Hematopoietic multipotent progenitor cell treated with erythropoietin and hydrocortisone succinate and interleukin-3 and kit ligand, for 17 days (in vitro differentiated cells): ENCODE measurements around the gene PALD1.

ENCODE experiments used
- DNase-seq: peaks from one replicate; pipeline ENCODE4 v3.0.0-alpha.2; 2015; ENCODE audit warnings: low spot score

The PALD1 gene

GRCh38 chr10:70507966-70508365 lies 29.4 kb downstream of the PALD1 start:
- no peak for DNase-seq

- no peak for DNase-seq
Observed at GRCh38 chr10:70508912-70509756, 30.6 kb downstream of the PALD1 start.

DNA sequence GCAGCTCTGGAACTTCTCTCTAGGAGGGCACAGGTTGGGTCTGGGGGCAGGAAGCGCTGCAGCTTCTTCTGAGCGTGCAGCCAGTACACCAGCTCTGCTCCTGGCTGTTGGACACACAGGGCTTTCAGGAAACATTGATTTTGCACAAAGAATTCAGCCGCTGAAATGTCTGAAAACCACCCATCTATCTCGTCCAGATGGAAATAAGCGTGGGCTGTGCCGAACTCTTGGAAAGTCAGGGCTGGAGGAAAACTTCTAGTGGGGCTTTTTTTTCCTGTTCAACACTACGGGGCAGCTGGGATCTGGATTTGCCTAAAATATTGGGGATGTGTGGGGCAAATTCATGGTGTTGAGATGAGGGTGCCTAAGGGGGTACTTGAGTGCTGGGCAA lies 31.2 kb downstream of the PALD1 start:
- no peak for DNase-seq

DNA sequence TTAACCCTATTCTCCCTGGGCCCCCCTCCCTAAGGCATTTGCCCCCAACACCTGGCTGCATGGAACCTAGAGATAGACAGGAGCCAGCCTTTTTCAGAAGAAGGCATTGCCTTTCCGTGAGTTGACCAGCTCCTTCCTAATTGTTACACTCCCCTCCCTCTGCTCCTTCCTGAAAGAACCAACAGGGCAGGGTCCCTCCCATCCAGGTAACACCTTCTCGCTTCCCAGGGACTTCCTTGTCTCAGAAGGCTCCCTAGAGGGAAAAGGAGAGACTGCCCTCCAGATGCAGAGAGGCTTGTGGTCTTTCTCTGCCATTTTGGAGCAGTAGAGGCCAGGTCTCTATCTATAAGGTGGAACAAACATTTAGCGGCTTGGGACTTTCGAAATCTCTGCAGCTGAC lies 31.9 kb downstream of the PALD1 start:
- DNase-seq: no peak

DNA sequence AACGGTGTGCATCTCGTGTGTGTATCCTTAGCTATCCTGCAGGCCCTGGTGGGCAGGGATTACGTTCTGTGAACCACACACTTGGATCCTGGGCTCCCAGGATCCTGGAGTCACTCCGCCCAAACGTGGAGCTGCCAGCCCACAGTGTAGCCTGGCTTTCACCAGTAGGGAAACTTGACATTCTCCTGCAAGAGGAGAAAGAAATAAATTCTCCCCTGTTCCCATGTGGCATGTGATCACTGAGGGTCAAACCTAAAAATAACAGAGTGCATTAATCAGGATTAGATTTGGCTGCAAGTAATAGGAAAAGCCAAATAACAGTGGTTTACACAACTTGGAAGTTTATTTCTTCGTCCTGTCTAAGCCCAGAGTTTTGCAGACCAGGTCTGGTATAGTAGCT lies 32.3 kb downstream of the PALD1 start:
- DNase-seq: no peak

GRCh38 chr10:70512149-70512639 lies 33.6 kb downstream of the PALD1 start:
- DNase-seq: no peak

DNA sequence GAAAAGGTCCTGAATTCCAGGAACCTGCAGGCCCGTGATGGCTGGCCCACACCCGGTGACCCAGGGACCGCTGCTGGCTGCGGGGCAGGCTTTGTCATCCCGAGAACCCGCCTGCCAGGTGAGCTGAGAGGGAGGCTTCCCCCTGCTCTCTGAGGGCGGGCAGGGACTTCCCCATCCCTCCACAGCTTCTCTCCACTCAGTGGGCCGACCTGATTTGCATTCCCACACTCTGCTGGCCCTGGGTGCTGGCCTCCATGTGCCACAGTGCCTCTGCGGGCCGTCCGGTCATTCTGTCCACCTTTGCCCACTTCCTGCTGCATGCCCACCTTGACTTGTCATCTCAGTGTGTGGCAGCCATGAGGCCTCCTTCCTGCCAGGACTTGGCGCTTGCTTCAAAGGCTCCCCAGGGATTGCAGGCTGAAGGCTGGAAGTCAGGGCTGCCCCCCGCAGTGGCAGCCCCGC lies 35.3 kb downstream of the PALD1 start:
- no peak for DNase-seq

GRCh38 chr10:70514591-70514990 lies 36.0 kb downstream of the PALD1 start:
- DNase-seq: no peak

DNA sequence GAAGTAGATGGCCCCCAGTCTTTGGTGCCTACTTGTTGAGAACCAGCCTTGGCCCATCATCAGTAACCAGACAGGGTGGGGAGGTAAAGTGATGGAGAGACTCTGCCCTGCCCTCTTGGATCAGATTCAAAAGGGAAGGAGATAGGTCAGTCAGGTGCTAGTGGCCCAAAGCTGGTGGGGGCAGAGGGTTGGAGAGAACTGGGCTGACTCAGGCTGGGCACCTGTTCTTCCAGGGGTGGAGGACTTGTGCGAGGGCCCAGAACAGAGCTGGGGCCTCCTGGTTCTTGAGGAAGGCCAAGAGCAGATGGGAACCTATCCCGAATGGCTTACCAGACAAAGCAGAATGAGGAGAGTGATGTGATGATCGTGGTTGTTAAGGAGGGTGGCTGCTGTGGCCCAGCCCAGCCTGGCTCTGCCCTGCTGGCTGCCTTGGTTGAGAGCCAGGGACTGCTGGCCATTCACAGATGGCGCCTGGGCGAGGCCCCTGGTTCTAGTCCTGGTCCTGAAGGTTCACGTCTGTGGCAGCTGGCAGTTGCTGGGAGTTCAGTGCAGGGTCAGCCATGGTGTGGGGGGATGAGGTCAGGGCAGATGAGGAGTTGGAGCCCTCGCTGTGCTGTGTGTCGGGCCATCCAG lies 36.6 kb downstream of the PALD1 start:
- no peak for DNase-seq

DNA sequence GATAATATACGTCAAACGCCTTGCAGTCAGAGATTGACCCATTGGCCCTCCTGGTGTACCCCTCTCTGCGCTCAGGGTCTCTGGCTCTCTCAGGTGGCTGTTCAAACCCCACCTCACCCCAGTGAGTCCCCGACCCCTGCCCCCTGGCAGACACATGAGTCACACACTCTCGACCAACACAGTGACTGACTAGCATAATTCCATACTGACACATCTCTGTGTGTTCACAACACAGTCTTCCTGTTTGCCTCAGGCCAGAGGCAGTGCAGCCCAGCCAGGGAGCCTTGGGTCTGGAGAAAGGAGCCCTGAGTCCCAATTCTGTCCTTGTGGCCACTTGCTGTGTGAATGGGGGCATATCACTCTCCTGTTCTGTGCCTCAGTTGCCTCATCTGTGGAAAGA lies 40.1 kb downstream of the PALD1 start:
- no peak for DNase-seq

DNA sequence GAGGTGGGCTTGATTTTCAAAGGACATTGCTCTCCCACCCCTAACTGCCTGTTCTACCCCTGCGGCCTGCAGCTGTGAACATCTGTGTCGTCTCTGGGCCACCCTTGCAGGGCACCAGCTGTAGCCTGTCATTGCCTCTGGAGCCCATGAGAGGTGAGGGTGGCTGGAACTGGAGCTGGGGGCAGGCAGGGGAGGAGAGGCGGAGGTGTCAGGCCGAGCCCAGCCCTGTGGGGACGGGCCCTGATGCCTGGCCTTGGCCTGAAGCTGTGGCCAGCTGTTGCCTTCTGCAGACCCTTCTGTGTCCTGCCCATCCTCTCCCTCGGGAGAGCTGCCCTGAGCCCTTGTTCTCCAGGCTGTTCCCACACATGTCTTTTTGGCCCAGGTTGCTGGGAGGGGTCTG lies 44.5 kb downstream of the PALD1 start:
- no peak for DNase-seq

GRCh38 chr10:70523549-70523948 lies 45.0 kb downstream of the PALD1 start:
- DNase-seq: no peak

DNA sequence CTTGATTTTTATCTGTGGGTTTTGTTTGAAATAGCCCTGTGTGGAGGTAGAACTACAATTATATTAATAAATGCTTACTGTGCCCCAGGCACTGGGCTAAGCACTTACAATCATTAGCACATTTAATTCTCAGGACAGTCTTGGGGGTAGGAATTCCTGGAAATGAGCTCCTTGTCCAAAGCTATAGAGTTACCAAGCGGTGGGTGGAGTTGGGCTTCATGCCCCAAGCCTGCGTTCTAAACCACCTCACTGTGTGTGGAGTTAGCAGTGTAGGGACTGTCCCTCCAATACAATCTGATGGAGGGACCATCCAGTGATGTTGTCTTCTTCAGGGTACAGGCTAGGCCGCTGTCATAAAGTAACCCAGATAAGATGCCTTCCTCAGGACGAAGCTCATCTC lies 49.7 kb downstream of the PALD1 start:
- DNase-seq: no peak

- no peak for DNase-seq
Observed at GRCh38 chr10:70528741-70529362, 50.3 kb downstream of the PALD1 start.

DNA sequence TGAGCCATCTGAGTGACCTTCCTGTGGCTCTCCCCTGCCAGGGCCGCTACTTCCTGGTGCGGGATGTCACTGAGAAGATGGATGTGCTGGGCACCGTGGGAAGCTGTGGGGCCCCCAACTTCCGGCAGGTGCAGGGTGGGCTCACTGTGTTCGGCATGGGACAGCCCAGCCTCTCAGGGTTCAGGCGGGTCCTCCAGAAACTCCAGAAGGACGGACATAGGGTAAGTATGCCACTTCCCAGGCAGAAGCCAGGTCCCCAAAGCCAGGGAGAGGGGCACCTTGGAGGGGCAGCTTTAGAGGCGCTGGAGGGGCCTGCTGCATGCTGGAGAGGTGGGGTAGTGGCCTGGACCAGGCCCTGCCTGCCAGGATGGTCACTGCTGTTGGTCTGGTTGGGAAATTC lies 51.3 kb downstream of the PALD1 start:
- DNase-seq: no peak

GRCh38 chr10:70530315-70530714 lies 51.7 kb downstream of the PALD1 start:
- no peak for DNase-seq

DNA sequence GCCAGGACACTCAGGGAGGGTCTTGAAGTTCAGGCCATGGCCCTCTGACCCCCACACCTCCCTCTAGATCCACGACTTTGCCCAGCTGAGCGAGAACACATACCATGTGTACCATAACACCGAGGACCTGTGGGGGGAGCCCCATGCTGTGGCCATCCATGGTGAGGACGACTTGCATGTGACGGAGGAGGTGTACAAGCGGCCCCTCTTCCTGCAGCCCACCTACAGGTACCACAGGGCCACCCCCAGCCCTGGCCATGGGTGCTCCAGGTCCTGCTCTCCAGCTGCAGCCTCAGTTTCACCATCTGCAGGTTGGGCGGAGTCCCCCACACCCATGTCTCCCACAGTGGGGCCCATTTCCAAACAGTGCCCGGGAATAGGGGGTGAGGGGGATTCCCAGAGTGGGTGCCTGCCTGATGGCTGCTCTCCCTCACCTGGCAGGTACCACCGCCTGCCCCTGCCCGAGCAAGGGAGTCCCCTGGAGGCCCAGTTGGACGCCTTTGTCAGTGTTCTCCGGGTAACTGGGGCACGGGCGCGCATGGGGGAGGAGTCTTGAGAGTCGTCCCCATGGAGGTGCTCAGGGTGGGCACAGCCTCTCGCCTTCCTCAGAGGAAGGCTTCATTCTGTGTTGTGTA lies 54.1 kb downstream of the PALD1 start:
- no peak for DNase-seq

DNA sequence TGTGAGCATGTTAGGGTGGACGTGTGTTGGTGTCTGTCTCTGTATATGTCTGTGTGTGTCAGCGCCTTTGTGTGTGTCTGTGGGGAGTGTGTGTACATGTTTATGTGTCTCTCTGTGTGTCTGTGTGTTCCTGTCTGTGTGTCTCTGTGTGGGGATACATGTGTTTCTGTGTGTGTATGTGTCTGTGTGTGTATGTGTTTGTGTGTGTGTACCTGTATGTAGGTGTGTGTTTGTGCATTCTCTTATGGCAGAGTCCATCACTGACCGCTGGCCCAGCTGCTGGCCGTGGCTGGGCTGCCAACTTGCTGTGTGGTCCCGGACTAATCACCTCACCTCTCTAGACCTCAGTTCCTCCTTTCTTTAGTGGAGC lies 54.6 kb downstream of the PALD1 start:
- no peak for DNase-seq

- DNase-seq: no peak
Observed at GRCh38 chr10:70534281-70534680, 55.7 kb downstream of the PALD1 start.

GRCh38 chr10:70535001-70535400 lies 56.4 kb downstream of the PALD1 start:
- no peak for DNase-seq

- no peak for DNase-seq
Observed at GRCh38 chr10:70535451-70535850, 56.9 kb downstream of the PALD1 start.

GRCh38 chr10:70536196-70536861 lies 57.8 kb downstream of the PALD1 start:
- no peak for DNase-seq
